ENCODE measurements around the gene TMEM51.

DNA sequence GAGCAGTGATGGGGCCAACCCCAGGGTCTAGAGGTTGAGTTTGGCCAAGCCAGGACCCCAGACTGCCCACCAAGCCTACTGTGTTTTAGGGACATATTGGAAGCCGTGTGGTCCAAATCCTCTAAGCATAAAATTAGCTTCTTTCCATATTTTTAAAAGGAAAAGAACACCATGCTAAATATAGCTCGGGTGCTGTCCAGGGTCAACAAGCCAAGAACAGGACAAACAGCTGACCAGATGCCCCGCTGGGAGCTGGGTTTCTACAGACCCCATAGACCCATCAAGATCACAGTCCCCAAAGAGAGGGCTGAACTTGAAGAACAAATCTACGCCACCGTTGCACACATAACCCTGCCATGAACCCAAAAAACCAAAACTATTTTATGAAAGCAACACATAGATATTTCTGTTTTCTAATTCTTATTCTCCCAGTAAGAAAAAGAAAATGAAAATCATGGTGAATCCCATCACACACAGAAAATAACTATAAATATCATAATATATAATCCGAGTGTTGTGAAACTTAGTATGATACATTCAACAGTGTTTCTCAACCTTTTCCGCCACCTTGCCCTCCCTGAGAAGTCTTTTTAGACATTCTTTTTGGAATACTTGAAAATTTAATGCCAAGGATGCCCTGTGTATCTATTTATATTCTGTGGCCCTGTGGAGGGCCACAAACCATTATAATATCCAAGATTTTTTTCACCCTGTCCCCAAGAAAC, 57.3 kb downstream of the TMEM51 start:
- TF ChIP-seq ZBTB3 (CRISPR knock-in tag; IDR thresholded peaks at IDR 0.05; ENCODE audit: borderline replicate concordance, low read depth) (no peak), ZNF777 (CRISPR knock-in tag; IDR thresholded peaks at IDR 0.05) (no peak), TAF15 (IDR thresholded peaks at IDR 0.05; ENCODE audit: low read depth, low read length, poor library complexity, severe bottlenecking) (no peak), CAMTA2 (CRISPR knock-in tag; IDR thresholded peaks at IDR 0.05; ENCODE audit: borderline replicate concordance) (no peak), PCBP1 (IDR thresholded peaks at IDR 0.05; ENCODE audit: borderline replicate concordance, low read depth, low read length) (no peak), POLR2A (IDR thresholded peaks at IDR 0.05; ENCODE audit: insufficient read depth in 1 of 2, low read depth in 2 of 2, low read length in 2 of 2) (no peak), ZNF234 (CRISPR knock-in tag; conservative IDR thresholded peaks at IDR 0.05) (no peak)
- TF ChIP-seq, protein P1, sequence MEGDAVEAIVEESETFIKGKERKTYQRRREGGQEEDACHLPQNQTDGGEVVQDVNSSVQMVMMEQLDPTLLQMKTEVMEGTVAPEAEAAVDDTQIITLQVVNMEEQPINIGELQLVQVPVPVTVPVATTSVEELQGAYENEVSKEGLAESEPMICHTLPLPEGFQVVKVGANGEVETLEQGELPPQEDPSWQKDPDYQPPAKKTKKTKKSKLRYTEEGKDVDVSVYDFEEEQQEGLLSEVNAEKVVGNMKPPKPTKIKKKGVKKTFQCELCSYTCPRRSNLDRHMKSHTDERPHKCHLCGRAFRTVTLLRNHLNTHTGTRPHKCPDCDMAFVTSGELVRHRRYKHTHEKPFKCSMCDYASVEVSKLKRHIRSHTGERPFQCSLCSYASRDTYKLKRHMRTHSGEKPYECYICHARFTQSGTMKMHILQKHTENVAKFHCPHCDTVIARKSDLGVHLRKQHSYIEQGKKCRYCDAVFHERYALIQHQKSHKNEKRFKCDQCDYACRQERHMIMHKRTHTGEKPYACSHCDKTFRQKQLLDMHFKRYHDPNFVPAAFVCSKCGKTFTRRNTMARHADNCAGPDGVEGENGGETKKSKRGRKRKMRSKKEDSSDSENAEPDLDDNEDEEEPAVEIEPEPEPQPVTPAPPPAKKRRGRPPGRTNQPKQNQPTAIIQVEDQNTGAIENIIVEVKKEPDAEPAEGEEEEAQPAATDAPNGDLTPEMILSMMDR (CRISPR knock-in tag; IDR thresholded peaks at IDR 0.05) = no peak
- TF ChIP-seq, protein P2, sequence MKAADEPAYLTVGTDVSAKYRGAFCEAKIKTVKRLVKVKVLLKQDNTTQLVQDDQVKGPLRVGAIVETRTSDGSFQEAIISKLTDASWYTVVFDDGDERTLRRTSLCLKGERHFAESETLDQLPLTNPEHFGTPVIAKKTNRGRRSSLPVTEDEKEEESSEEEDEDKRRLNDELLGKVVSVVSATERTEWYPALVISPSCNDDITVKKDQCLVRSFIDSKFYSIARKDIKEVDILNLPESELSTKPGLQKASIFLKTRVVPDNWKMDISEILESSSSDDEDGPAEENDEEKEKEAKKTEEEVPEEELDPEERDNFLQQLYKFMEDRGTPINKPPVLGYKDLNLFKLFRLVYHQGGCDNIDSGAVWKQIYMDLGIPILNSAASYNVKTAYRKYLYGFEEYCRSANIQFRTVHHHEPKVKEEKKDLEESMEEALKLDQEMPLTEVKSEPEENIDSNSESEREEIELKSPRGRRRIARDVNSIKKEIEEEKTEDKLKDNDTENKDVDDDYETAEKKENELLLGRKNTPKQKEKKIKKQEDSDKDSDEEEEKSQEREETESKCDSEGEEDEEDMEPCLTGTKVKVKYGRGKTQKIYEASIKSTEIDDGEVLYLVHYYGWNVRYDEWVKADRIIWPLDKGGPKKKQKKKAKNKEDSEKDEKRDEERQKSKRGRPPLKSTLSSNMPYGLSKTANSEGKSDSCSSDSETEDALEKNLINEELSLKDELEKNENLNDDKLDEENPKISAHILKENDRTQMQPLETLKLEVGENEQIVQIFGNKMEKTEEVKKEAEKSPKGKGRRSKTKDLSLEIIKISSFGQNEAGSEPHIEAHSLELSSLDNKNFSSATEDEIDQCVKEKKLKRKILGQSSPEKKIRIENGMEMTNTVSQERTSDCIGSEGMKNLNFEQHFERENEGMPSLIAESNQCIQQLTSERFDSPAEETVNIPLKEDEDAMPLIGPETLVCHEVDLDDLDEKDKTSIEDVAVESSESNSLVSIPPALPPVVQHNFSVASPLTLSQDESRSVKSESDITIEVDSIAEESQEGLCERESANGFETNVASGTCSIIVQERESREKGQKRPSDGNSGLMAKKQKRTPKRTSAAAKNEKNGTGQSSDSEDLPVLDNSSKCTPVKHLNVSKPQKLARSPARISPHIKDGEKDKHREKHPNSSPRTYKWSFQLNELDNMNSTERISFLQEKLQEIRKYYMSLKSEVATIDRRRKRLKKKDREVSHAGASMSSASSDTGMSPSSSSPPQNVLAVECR (CRISPR knock-in tag; IDR thresholded peaks at IDR 0.05; ENCODE audit: borderline replicate concordance) = no peak
- TF ChIP-seq, protein P3, sequence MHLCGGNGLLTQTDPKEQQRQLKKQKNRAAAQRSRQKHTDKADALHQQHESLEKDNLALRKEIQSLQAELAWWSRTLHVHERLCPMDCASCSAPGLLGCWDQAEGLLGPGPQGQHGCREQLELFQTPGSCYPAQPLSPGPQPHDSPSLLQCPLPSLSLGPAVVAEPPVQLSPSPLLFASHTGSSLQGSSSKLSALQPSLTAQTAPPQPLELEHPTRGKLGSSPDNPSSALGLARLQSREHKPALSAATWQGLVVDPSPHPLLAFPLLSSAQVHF (CRISPR knock-in tag; IDR thresholded peaks at IDR 0.05) = no peak
